K562 (cell line): ENCODE results near the gene FAM186B. TPM values are rescaled to one million over a fixed set of nuclear protein-coding genes. Genes with fewer than 3 reads are reported as not detected.

ENCODE experiments used
- ATAC-seq: fragments of 200-7000 bp; cut with Tn5 transposase; 3 replicates; pipeline ENCODE4 v1.9.1; 2020; ENCODE audit warnings: moderate library complexity
- BruUV-seq: library from RNA; stranded (reverse); fragments of 400-500 nt; replicated peaks from 2 replicates; lab custom pipeline; 2021; lab: Mats Ljungman, UMichigan
- CTCF ChIA-PET: fragments of 300-600 bp; formaldehyde crosslinking; extraction: SDS; loops from one replicate; lab custom pipeline; 2021; ENCODE audit warnings: low intra/inter-chr PET ratio; lab: Yijun Ruan, JAX
- POLR2A ChIA-PET: fragments of 300-600, 350-650 bp; sonication (Branson Sonifier 250); formaldehyde crosslinking; extraction: SDS; loops from one replicate; lab custom pipeline; 2021; ENCODE audit warnings: antibody characterized with exemption, inconsistent platforms; lab: Yijun Ruan, JAX
- DNase-seq, 4 experiments: peaks; one replicate each; pipeline versions ENCODE4 v3.0.0 to v3.0.0-alpha.2; 2011 to 2018; ENCODE audit warnings: low spot score in 3 of 4, mixed read lengths in 3 of 4; ENCODE audit errors: extremely low read depth in 1 of 4
- FAIRE-seq: peaks from 2 replicates; lab custom pipeline; 2011; peaks lifted over from hg19 to GRCh38; lab: Jason Lieb, UNC
- H2AFZ ChIP-seq: 2 replicates; pipeline ENCODE4 v1.6.0; 2011; ENCODE audit warnings: low read depth, low read length, control low read depth, inconsistent platforms
- H3K27ac ChIP-seq: fragments of 200-600 bp; 3 replicates; pipeline ENCODE4 v1.8.0; 2011; ENCODE audit warnings: low read depth, mild to moderate bottlenecking, control low read depth, inconsistent platforms, low read length, moderate library complexity, mixed read lengths; ENCODE audit errors: extremely low read depth
- H3K27me3 ChIP-seq, 2 experiments: fragments of 300-600 bp in 1 of 2; 2 replicates in 1 of 2; 3 replicates in 1 of 2; pipeline versions ENCODE4 v1.6.0 to v1.8.0; 2011; ENCODE audit warnings: inconsistent platforms in 2 of 2, low read length in 2 of 2, mild to moderate bottlenecking in 1 of 2, mixed read lengths in 1 of 2, moderate library complexity in 1 of 2; ENCODE audit not compliant: control insufficient read depth in 2 of 2, insufficient read depth in 2 of 2
- H3K36me3 ChIP-seq: fragments of 300-600 bp; 3 replicates; pipeline ENCODE4 v1.8.0; 2011; ENCODE audit warnings: mild to moderate bottlenecking, low read length, inconsistent platforms; ENCODE audit not compliant: control insufficient read depth, insufficient read depth
- H3K4me1 ChIP-seq, 2 experiments: fragments of 200-600 bp in 1 of 2; replicated peaks in 1 of 2; 2 replicates in 1 of 2; 3 replicates in 1 of 2; pipeline versions ENCODE4 v1.5.1 to v1.8.0; 2011; ENCODE audit warnings: inconsistent platforms in 2 of 2, low read length in 2 of 2, mild to moderate bottlenecking in 1 of 2, mixed read lengths in 1 of 2, moderate library complexity in 1 of 2; ENCODE audit not compliant: control insufficient read depth in 2 of 2, insufficient read depth in 2 of 2
- H3K4me2 ChIP-seq: 2 replicates; pipeline ENCODE4 v1.6.1; 2011; ENCODE audit warnings: low read length, control low read depth, inconsistent platforms, mixed read lengths; ENCODE audit not compliant: insufficient read depth
- H3K4me3 ChIP-seq: fragments of 200-600 bp; sonication (generic), shearing (Covaris generic); 2 replicates; pipeline ENCODE4 v1.5.1; 2016; ENCODE audit warnings: control low read depth, inconsistent platforms
- H3K79me2 ChIP-seq: fragments of 200-600 bp; 3 replicates; pipeline ENCODE4 v1.8.0; 2011; ENCODE audit warnings: low read length, inconsistent platforms; ENCODE audit not compliant: control insufficient read depth, insufficient read depth
- H3K9ac ChIP-seq, 2 experiments: 2 replicates each; pipeline versions ENCODE4 v1.6.0 to v1.6.1; 2011; ENCODE audit warnings: low read depth in 2 of 2, low read length in 2 of 2, control low read depth in 1 of 2, inconsistent platforms in 1 of 2, mild to moderate bottlenecking in 1 of 2, mixed read lengths in 1 of 2; ENCODE audit not compliant: insufficient read depth in 1 of 2
- H3K9me1 ChIP-seq: one replicate; pipeline ENCODE4 v1.6.0; 2011; ENCODE audit warnings: inconsistent platforms, mild to moderate bottlenecking, low read length, moderate library complexity; ENCODE audit not compliant: control insufficient read depth, insufficient read depth
- H3K9me3 ChIP-seq: replicated peaks from 2 replicates; pipeline ENCODE4 v1.5.1; 2011; ENCODE audit warnings: low read depth, low read length, inconsistent platforms; ENCODE audit not compliant: control insufficient read depth, insufficient read depth
- H4K20me1 ChIP-seq: replicated peaks from 2 replicates; pipeline ENCODE4 v1.6.1; 2011; ENCODE audit warnings: low read length, inconsistent platforms, mixed read lengths; ENCODE audit not compliant: control insufficient read depth, insufficient read depth
- ATF1 ChIP-seq, 2 experiments: fragments of 450-650 bp in 1 of 2; IDR thresholded peaks; 2 replicates each; pipeline ENCODE4 v1.6.1; 2016; ENCODE audit warnings: missing compliant biosample characterization in 1 of 2, missing genetic modification characterization in 1 of 2
- CC2D1A ChIP-seq: fragments of 450-650 bp; IDR thresholded peaks from 2 replicates; pipeline ENCODE4 v1.6.1; 2017; ENCODE audit warnings: mild to moderate bottlenecking
- FOXK1 ChIP-seq: sonication (generic); formaldehyde crosslinking; IDR thresholded peaks from 2 replicates; pipeline ENCODE4 v1.8.0; 2022; ENCODE audit warnings: missing genetic modification reagents, mild to moderate bottlenecking, borderline replicate concordance
- NELFE ChIP-seq: IDR thresholded peaks from 2 replicates; pipeline ENCODE4 v1.6.1; 2011; ENCODE audit warnings: mild to moderate bottlenecking; ENCODE audit not compliant: insufficient read depth, insufficient read length
- WGBS: fragments of 100-300 bp; shearing (Covaris generic); methylation state at CpG from one replicate; pipeline ENCODE4 v1.1.6; 2016; ENCODE audit warnings: low coverage, mixed read lengths; ENCODE audit not compliant: insufficient coverage; ENCODE audit errors: missing lambda C conversion rate; 5-methylcytosine and 5-hydroxymethylcytosine counted together
- in situ Hi-C: fragments of 300-500 bp; cut with MboI; formaldehyde crosslinking; loops from 4 replicates; pipeline ENCODE4 v1.15.0; 2018; ENCODE audit warnings: inconsistent platforms, mixed read lengths
- intact Hi-C: fragments of 100-400 bp; cut with micrococcal nuclease; formaldehyde crosslinking; loops from 2 replicates; pipeline ENCODE4 v1.14.2; 2022
- polyA plus RNA-seq, 8 experiments: library from polyadenylated mRNA; depleted of rRNA in 4 of 8; stranded (reverse) in 5 of 8; unstranded in 3 of 8; fragments of >200 nt; fragmentation: Nextera tagmentation in 2 of 8; fragmentation: Illumina TruSeq in 1 of 8; extraction: Ambion mirVana in 2 of 8; extraction: Trizol in 1 of 8; gene quantifications; 2 replicates each; pipeline versions ENCODE4 v1.2.1 to v1.2.3, GENCODE V29; 2011 to 2014; ENCODE audit warnings: inconsistent platforms in 1 of 8, missing spikeins in 1 of 8
- total RNA-seq, 7 experiments: library from RNA; depleted of rRNA in 6 of 7; stranded (reverse); fragments of >200 nt in 6 of 7; fragmentation: Illumina TruSeq in 2 of 7; extraction: Trizol in 2 of 7; gene quantifications; 2 replicates each; pipeline versions ENCODE4 v1.2.1 to v1.2.3, GENCODE V29; 2011 to 2021; ENCODE audit warnings: low replicate concordance in 1 of 7
- TF ChIP-seq, protein P1 (sequence below): fragments of 150-350 bp; conservative IDR thresholded peaks from 2 replicates; pipeline ENCODE4 v1.6.1; 2014; ENCODE audit warnings: low read length
- TF ChIP-seq, protein P2 (sequence below): fragments of 250-450 bp; sonication (Bioruptor Pico); IDR thresholded peaks from 2 replicates; pipeline ENCODE4 v1.4.0; 2020; ENCODE audit warnings: mild to moderate bottlenecking, moderate library complexity
- TF ChIP-seq, protein P3 (sequence below): fragments of 450-650 bp; IDR thresholded peaks from 2 replicates; pipeline ENCODE4 v1.6.1; 2018; ENCODE audit not compliant: partially characterized antibody

Gene FAM186B
- total and polyA plus RNA-seq, 9 of the 15 experiments (the other 6 are each of a cell fraction or from before 2014, with no cell fraction given) = 0.07 to 0.42 (median 0.15) TPM

DNA sequence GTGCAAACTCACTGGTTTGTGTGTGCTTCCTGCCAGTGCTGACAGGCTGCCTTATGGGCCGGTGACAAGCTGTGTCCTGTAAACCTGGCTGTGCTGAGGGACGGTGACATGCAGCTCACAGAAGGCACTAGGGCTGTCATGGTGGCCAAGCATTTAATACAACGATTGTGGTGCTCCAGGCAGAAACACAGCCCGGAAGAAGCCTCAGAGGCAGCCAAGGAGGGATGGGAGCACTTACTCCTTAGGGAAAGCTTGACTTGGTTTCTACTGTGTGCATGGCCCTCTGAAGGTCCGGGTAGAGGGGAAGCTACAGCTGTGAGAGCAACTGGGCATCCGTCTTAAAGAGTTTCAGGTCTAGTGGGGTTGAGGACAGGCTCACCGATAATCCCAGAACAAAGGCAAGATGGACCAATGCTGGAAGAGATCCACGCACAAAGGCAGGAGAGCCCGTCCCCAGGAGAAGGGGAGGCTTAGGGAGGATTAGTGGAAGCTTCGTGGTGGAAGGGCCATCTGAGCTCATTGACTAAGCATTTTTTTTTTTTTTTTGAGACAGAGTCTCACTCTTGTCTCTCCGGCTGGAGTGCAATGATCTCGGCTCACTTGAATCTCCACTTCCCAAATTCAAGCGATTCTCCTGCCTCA is 26.8 kb downstream of the FAM186B start:
- Histone ChIP-seq H3K4me2 (no peak overlapping the region), H3K36me3 (peaks cover 34% of the 10 kb centered on the region; the same call in 1 of the 3 replicates), H3K4me1 (peaks cover 5 to 15% of the 10 kb centered on the region in 2 experiments; a peak in 4 of 5 replicates), H3K27me3 (no peaks in the 10 kb centered on the region), H3K9ac (no peak overlapping the region), H3K27ac (no peak overlapping the region), H3K79me2 (peaks cover 4% of the 10 kb centered on the region; the same call in 2 of the 3 replicates), H4K20me1 (peaks cover 16% of the 10 kb centered on the region; the same call in 1 of the 2 replicates), H3K4me3 (no peak overlapping the region), H3K9me1 (peaks cover 6% of the 10 kb centered on the region), H3K9me3 (no peaks in the 10 kb centered on the region), H2AFZ (no peak overlapping the region)
- TF ChIP-seq CC2D1A (no peak), ATF1 (CRISPR knock-in tag; IDR thresholded peaks at IDR 0.05) (no peak), ATF1 (tag; IDR thresholded peaks at IDR 0.05) (no peak), FOXK1 (CRISPR knock-in tag) (no peak), NELFE (no peak)
- TF ChIP-seq, protein P1, sequence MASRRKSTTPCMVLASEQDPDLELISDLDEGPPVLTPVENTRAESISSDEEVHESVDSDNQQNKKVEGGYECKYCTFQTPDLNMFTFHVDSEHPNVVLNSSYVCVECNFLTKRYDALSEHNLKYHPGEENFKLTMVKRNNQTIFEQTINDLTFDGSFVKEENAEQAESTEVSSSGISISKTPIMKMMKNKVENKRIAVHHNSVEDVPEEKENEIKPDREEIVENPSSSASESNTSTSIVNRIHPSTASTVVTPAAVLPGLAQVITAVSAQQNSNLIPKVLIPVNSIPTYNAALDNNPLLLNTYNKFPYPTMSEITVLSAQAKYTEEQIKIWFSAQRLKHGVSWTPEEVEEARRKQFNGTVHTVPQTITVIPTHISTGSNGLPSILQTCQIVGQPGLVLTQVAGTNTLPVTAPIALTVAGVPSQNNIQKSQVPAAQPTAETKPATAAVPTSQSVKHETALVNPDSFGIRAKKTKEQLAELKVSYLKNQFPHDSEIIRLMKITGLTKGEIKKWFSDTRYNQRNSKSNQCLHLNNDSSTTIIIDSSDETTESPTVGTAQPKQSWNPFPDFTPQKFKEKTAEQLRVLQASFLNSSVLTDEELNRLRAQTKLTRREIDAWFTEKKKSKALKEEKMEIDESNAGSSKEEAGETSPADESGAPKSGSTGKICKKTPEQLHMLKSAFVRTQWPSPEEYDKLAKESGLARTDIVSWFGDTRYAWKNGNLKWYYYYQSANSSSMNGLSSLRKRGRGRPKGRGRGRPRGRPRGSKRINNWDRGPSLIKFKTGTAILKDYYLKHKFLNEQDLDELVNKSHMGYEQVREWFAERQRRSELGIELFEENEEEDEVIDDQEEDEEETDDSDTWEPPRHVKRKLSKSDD = no peak
- TF ChIP-seq, protein P2, sequence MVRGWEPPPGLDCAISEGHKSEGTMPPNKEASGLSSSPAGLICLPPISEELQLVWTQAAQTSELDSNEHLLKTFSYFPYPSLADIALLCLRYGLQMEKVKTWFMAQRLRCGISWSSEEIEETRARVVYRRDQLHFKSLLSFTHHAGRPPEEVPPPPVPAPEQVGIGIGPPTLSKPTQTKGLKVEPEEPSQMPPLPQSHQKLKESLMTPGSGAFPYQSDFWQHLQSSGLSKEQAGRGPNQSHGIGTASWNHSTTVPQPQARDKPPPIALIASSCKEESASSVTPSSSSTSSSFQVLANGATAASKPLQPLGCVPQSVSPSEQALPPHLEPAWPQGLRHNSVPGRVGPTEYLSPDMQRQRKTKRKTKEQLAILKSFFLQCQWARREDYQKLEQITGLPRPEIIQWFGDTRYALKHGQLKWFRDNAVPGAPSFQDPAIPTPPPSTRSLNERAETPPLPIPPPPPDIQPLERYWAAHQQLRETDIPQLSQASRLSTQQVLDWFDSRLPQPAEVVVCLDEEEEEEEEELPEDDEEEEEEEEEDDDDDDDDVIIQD (CRISPR knock-in tag) = no peak
- TF ChIP-seq, protein P3, sequence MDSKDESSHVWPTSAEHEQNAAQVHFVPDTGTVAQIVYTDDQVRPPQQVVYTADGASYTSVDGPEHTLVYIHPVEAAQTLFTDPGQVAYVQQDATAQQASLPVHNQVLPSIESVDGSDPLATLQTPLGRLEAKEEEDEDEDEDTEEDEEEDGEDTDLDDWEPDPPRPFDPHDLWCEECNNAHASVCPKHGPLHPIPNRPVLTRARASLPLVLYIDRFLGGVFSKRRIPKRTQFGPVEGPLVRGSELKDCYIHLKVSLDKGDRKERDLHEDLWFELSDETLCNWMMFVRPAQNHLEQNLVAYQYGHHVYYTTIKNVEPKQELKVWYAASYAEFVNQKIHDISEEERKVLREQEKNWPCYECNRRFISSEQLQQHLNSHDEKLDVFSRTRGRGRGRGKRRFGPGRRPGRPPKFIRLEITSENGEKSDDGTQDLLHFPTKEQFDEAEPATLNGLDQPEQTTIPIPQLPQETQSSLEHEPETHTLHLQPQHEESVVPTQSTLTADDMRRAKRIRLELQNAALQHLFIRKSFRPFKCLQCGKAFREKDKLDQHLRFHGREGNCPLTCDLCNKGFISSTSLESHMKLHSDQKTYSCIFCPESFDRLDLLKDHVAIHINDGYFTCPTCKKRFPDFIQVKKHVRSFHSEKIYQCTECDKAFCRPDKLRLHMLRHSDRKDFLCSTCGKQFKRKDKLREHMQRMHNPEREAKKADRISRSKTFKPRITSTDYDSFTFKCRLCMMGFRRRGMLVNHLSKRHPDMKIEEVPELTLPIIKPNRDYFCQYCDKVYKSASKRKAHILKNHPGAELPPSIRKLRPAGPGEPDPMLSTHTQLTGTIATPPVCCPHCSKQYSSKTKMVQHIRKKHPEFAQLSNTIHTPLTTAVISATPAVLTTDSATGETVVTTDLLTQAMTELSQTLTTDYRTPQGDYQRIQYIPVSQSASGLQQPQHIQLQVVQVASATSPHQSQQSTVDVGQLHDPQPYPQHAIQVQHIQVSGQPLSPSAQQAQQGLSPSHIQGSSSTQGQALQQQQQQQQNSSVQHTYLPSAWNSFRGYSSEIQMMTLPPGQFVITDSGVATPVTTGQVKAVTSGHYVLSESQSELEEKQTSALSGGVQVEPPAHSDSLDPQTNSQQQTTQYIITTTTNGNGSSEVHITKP = no peak
- ATAC-seq (no peak), FAIRE-seq (no peak), DNase-seq (no peak)
- CTCF ChIA-PET = no interaction called here
- in situ Hi-C loops = no loop called here
- intact Hi-C loops = no loop called here
- POLR2A ChIA-PET = interaction anchor here (0.6 to 1.0 kb wide), 4 partner anchors 12 to 167 kb away, joined by 3 to 4 read pairs (median 4); no protein-coding TSS in a partner anchor
- WGBS = 76% methylated on average over 10 of the region's 13 CpGs
- BruUV-seq = no TSS peak
